GM21528 (cell line): ENCODE data around the gene SLC16A14.
A peak's percentile ranks its signal among the peaks of the same experiment; 100 is the strongest.

ENCODE experiments used
- ATAC-seq: cut with Tn5 transposase; IDR thresholded peaks from one replicate; pipeline ENCODE4 v1.9.1; 2021; ENCODE audit warnings: mild to moderate bottlenecking, moderate library complexity; ENCODE audit not compliant: unreplicated experiment, low FRiP score

SLC16A14 gene

DNA sequence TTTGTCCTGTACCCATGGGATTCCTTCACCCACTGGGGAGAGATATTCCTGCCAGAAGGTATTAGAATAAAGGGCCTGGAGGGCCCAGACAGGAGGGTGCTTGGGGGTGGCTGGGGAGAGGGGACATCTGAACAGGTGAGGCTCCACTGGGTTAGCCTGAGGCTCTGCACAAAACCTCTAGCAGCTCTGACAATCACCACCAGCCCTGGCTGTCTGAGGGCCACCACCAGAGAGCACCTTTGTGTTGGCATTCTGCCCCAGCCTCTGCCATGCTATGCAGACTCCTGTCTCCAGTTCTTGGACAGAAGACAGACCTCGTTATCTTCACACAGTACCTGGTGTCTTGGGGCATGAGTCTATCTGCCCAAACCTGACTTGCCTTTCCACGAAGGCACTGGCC is 25.3 kb downstream of the SLC16A14 start:
- no peak for ATAC-seq

DNA sequence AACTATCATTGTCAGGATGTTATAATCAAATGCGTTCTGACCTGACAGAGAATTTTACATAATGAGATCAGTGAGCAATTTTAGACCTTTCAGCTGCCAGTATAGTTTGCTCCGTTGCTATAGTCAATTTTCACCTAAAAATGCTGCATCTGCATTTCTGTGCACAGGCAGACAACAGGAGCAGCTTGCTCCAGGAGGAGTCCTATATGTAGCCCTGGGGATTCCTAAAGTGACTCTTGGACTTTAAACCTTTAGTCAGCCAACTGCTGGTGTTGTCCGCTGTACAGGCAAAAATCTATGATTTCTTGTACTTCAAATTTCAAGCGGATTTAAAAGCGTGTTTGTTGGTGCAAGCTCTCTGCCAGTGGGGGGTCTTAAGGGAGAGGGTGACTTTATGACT is 25.7 kb downstream of the SLC16A14 start:
- ATAC-seq = no peak

DNA sequence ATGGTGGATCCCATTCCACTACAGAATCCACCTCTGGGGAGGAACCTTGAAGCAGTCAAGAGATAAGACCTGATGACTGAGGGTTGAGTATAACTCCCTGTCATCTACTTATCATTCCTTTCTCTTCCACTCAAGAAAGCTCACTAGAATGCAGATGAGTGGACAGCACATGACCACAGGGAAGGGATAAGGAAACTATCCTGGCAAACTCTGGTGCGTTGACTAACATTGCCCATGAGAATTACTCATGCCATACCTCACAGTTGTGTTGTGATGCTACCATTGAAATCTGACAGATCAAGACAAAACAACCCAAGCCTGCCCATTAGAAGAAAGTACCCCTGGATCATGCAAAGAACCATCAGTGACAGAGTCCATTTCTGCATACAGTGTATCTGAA is 26.5 kb downstream of the SLC16A14 start:
- no peak for ATAC-seq

DNA sequence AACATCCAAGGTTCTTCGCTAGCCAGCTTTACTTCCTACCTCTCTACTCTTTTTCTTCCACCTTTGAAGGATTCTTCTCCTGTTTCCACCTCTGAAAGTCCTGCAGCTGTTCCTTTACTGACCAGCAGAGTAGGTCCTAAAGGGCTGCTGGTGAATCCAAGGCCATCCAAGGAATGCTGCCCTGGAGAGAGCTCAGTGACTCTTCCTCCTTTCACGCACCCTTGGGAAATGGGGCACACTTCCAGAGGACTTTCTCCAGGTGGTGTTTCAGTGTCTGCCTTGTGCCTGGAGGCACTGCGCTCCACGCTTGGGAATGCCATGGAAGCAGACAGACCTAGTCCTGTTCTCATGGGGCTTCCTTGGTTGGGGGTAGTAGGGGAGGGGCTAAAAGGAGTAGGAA is 45.4 kb downstream of the SLC16A14 start:
- no peak for ATAC-seq

GRCh38 chr2:230019742-230020141 is 49.0 kb downstream of the SLC16A14 start:
- no peak for ATAC-seq

- no peak for ATAC-seq
These were observed 50.6 kb downstream of the SLC16A14 start for GRCh38 chr2:230018153-230018552.

DNA sequence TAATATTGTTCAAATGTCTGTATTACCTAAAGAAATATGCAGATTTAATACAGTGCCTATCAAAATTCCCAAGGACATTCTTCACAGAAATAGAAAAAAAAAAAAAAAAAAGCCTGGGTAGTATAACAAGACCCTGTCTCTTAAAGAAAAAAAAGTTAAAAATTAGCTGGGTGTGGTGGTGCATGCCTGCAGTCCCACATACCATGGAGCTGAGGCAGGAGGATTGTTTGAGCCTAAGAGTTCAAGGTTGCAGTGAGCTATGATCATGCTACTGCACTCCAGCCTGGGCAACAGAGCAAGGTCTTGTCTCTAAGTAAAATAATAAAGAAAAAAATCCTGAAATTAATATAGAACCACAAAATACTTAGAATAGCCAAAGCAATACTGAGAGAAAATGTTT is 51.9 kb downstream of the SLC16A14 start:
- ATAC-seq = no peak

- ATAC-seq = no peak
These were observed 56.3 kb downstream of the SLC16A14 start for GRCh38 chr2:230012267-230012884.

GRCh38 chr2:230011617-230012016 is 57.1 kb downstream of the SLC16A14 start:
- no peak for ATAC-seq

- ATAC-seq = no peak
These were observed 58.2 kb downstream of the SLC16A14 start for GRCh38 chr2:230010501-230010900.

DNA sequence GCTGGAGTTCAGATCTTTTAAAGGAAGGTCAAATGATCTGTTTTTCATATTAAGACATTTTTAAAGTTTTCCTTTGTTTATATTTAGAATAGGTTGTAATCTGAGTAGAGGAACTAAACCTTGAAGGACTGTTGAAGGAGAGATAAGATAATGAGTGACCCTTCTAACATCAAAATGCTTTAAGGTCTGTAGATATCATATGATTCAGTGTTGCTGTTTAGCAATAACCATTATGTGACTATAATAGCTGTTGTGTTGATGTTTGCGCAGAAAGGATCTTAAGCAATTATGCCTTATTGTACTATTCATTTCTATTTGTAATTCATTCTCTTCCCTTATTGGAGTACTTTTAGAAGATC is 60.0 kb downstream of the SLC16A14 start:
- ATAC-seq = no peak

DNA sequence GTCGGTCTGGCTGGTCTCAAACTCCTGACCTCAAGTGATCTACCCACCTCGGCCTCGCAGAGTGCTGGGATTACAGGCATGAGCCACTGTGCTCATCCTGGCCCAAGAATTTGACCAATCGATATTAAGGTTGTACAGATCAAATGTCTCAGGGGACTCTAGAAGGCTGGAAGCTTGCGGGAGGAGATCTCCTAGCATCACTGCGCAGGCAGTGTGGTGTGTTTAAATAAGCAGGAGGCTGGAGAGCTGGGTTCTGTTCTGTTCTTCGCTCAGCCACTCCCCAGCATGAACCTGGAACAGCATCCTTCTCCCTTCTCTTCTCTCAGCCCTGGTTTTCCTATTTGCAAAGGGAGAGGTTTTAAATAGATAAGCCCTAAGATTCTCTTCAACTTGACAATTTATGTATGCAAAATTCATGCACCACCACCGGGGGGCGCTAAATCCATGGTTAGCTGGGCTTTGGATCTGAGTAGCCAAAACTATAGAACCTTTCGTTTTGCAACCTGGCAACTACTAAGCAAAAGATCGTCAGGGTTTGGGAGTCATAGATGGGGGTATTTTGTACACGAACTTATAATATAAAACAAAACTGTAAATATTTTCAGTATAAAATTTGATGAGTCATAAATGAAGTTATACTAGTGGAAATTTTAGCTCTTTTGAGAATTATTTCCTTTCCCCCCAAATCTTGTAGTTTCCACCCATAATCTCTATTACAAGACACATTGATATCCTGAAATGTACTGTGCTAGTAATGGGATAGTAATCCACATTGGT is 60.6 kb downstream of the SLC16A14 start:
- peak; percentile 72 for ATAC-seq

- peak; percentile 94 for ATAC-seq
These were observed 68.4 kb downstream of the SLC16A14 start for GRCh38 chr2:230000118-230000841.

DNA sequence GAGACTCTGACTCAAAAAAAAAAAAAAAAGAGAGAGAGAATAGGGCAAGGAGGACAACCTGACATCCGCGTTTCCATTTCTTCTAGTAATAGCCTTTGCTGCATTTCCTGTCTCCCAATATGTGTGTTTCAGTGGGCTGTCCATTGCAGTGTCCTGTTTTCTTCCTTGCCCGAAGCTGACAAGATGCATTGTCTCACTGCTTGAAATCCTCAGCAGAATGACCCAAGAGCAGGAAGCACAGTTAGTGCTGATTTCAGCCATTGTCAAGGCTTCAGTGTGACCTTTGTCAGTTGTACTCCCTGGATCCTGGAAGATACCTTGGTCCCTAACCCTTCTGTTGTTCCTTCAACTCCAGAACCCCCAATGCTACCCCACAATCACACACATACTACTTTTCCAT is 71.2 kb downstream of the SLC16A14 start:
- no peak for ATAC-seq

DNA sequence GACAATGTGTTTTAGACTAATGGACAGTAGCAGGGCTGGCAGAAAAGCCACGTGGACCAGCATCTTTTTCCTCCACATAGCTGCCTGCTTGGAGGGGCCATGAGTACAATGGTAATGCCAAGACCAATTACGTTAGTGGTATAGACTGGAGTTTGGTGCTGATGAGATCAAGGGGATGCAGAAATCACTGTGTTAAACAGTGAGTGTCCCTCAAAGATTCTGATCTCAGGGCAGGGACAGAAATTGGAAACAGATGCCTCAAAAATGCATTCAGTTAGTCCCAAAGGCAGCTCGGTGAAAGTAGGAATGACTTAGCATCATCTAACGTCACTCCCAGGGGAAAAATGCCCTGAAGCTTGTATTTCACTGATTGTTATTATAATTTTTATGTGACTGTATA is 72.4 kb downstream of the SLC16A14 start:
- no peak for ATAC-seq

- ATAC-seq = no peak
These were observed 75.5 kb downstream of the SLC16A14 start for GRCh38 chr2:229993236-229993635.
